Glutamatergic neuron (in vitro differentiated cells): Measurements from ENCODE around the gene UBB. TPM values are rescaled to one million over a fixed set of nuclear protein-coding genes. Genes with fewer than 3 reads are reported as not detected.
A peak's percentile ranks its signal among the peaks of the same experiment; 100 is the strongest.

Experiments
- DNase-seq: peaks from one replicate; pipeline ENCODE4 v3.0.0; 2022
- H3K27ac Mint-ChIP-seq: one replicate; pipeline ENCODE4 v1.8.0; 2020; ENCODE audit warnings: mild to moderate bottlenecking, mixed read lengths, inconsistent platforms; ENCODE audit not compliant: unreplicated experiment
- H3K27me3 Mint-ChIP-seq: one replicate; pipeline ENCODE4 v1.8.0; 2020; ENCODE audit warnings: mild to moderate bottlenecking, moderate library complexity, mixed read lengths, inconsistent platforms; ENCODE audit not compliant: unreplicated experiment
- H3K36me3 Mint-ChIP-seq: one replicate; pipeline ENCODE4 v1.8.0; 2020; ENCODE audit warnings: mild to moderate bottlenecking, mixed read lengths, inconsistent platforms; ENCODE audit not compliant: unreplicated experiment
- H3K4me1 Mint-ChIP-seq: one replicate; pipeline ENCODE4 v1.8.0; 2020; ENCODE audit warnings: mild to moderate bottlenecking, low read depth, mixed read lengths, inconsistent platforms; ENCODE audit not compliant: unreplicated experiment
- H3K4me3 Mint-ChIP-seq: one replicate; pipeline ENCODE4 v1.8.0; 2020; ENCODE audit warnings: mild to moderate bottlenecking, mixed read lengths, inconsistent platforms; ENCODE audit not compliant: unreplicated experiment
- H3K9me3 Mint-ChIP-seq: one replicate; pipeline ENCODE4 v1.8.0; 2020; ENCODE audit warnings: mild to moderate bottlenecking, moderate library complexity, mixed read lengths, inconsistent platforms; ENCODE audit not compliant: unreplicated experiment
- CTCF ChIP-seq: fragments of 200-600 bp; sonication (generic); IDR thresholded peaks from one replicate; pipeline ENCODE4 v1.5.0; 2021; ENCODE audit not compliant: partially characterized antibody, unreplicated experiment
- total RNA-seq: library from RNA; stranded (reverse); fragmentation: NEBNext Ultra II Directional; extraction: Animal tissue kit (Norgen Biotek cat#: 25700); gene quantifications from one replicate; pipeline ENCODE4 v1.2.1, GENCODE V29; 2021; ENCODE audit not compliant: unreplicated experiment

The UBB gene
- total RNA-seq, 1 donor from 2014 or later: 1,286 TPM

GRCh38 chr17:16351831-16352230 lies 29.1 kb upstream of the UBB start:
- Mint-ChIP-seq H3K4me1 (peaks cover 9% of the 10 kb centered on the region), H3K4me3 (peak overlapping the region; percentile 91), H3K27ac (peak overlapping the region; percentile 99), H3K27me3 (peaks cover 17% of the 10 kb centered on the region), H3K9me3 (peaks cover 18% of the 10 kb centered on the region), H3K36me3 (no peaks in the 10 kb centered on the region)
- no peak for TF ChIP-seq CTCF
- DNase-seq: no peak

GRCh38 chr17:16352303-16352666 lies 28.6 kb upstream of the UBB start:
- H3K27ac Mint-ChIP-seq: peak overlapping the region; percentile 99
- H3K36me3 Mint-ChIP-seq: no peaks in the 10 kb centered on the region
- no peak for TF ChIP-seq CTCF
- H3K4me1 Mint-ChIP-seq: peaks cover 8% of the 10 kb centered on the region
- peaks cover 17% of the 10 kb centered on the region for H3K27me3 Mint-ChIP-seq
- H3K4me3 Mint-ChIP-seq: peak overlapping the region; percentile 91
- peaks cover 18% of the 10 kb centered on the region for H3K9me3 Mint-ChIP-seq
- DNase-seq: peak; percentile 88

GRCh38 chr17:16352667-16353316 lies 28.1 kb upstream of the UBB start:
- Mint-ChIP-seq H3K4me1 (peaks cover 6% of the 10 kb centered on the region), H3K27me3 (peaks cover 17% of the 10 kb centered on the region)

GRCh38 chr17:16353317-16354174 lies 27.3 kb upstream of the UBB start, which contains the start of gene CENPV:
CENPV (minus strand) TSS chr17:16353469; CDS start chr17:16353436, 33 bp downstream.
- Mint-ChIP-seq H3K27me3 (peaks cover 17% of the 10 kb centered on the region), H3K36me3 (no peaks in the 10 kb centered on the region), H3K4me1 (peaks cover 6% of the 10 kb centered on the region), H3K4me3 (peak within 1 kb of the TSS; percentile 91), H3K9me3 (peaks cover 18% of the 10 kb centered on the region), H3K27ac (peak within 1 kb of the TSS; percentile 99)
- TF ChIP-seq CTCF: no peak
- peak; percentile 76 for DNase-seq

More at GRCh38 chr17:16352667-16353316, 28.1 kb upstream of the UBB start:
- H3K27ac Mint-ChIP-seq: peak overlapping the region; percentile 99
- H3K4me3 Mint-ChIP-seq: peak overlapping the region; percentile 91
- peak; percentile 60 for DNase-seq
- no peaks in the 10 kb centered on the region for H3K36me3 Mint-ChIP-seq
- peaks cover 18% of the 10 kb centered on the region for H3K9me3 Mint-ChIP-seq
- TF ChIP-seq CTCF: no peak
